ENCODE data around the gene AFG3L2. TPM values are rescaled to one million over a fixed set of nuclear protein-coding genes. Genes with fewer than 3 reads are reported as not detected.

The AFG3L2 gene
- total and polyA plus RNA-seq, 2 of the 13 experiments (the other 11 are each of a cell fraction or from before 2014, with no cell fraction given), result 28.6 to 86.9 TPM

DNA sequence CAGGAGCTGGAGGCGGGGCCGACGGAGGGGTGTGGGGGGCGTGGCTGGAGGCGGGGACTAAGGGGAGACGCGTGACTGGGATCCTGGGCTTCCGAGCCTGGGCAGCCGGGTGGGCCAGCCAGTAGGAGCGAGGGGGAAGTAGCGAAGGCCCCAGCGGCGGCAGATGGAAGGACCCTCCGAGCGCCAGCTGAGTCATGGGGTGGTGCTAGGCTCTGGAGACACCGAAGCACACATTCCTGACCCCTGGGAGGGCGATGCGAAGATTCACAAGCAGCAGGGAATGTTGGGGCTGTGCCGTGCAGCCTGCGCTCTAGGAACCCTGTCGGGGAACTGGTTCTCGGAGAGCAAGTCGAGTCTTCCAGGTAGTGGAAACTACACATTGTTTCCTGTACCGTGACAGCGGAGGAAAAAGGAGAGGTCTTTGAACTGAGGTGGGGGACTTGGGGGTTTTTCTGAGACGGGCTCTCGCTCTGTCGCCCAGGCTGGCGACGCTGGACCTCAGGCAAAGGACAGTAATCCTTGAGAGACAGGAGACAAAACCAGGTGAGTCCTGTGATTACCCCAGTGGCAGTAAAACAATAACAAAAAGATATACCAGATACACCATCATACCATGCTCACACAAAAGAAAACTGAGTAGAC, 650 bp upstream of the AFG3L2 start (continued):
- TF ChIP-seq, protein P1, sequence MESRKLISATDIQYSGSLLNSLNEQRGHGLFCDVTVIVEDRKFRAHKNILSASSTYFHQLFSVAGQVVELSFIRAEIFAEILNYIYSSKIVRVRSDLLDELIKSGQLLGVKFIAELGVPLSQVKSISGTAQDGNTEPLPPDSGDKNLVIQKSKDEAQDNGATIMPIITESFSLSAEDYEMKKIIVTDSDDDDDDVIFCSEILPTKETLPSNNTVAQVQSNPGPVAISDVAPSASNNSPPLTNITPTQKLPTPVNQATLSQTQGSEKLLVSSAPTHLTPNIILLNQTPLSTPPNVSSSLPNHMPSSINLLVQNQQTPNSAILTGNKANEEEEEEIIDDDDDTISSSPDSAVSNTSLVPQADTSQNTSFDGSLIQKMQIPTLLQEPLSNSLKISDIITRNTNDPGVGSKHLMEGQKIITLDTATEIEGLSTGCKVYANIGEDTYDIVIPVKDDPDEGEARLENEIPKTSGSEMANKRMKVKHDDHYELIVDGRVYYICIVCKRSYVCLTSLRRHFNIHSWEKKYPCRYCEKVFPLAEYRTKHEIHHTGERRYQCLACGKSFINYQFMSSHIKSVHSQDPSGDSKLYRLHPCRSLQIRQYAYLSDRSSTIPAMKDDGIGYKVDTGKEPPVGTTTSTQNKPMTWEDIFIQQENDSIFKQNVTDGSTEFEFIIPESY (CRISPR knock-in tag; IDR thresholded peaks at IDR 0.05), result peak; percentile 63
- TF ChIP-seq MAF1 (CRISPR knock-in tag; IDR thresholded peaks at IDR 0.05; ENCODE audit: borderline replicate concordance) (0 out of 2 replicates have a peak, but pooled peaks have one; percentile 25), FOSL1 (CRISPR knock-in tag; IDR thresholded peaks at IDR 0.05; ENCODE audit: borderline replicate concordance) (no peak), ZNF670 (CRISPR knock-in tag; IDR thresholded peaks at IDR 0.05; ENCODE audit: borderline replicate concordance) (no peak), TARDBP (CRISPR knock-in tag; IDR thresholded peaks at IDR 0.05) (0 out of 2 replicates have a peak, but pooled peaks have one; percentile 39), ZSCAN9 (CRISPR knock-in tag; IDR thresholded peaks at IDR 0.05; ENCODE audit: borderline replicate concordance) (no peak), RORA (CRISPR knock-in tag; IDR thresholded peaks at IDR 0.05) (no peak), ZC3H13 (CRISPR knock-in tag; IDR thresholded peaks at IDR 0.05) (0 out of 2 replicates have a peak, but pooled peaks have one; percentile 15), JUND (CRISPR knock-in tag; IDR thresholded peaks at IDR 0.05) (no peak), NR2C2 (CRISPR knock-in tag; IDR thresholded peaks at IDR 0.05; ENCODE audit: borderline replicate concordance) (no peak), RXRB (CRISPR knock-in tag; IDR thresholded peaks at IDR 0.05; ENCODE audit: borderline replicate concordance) (0 out of 2 replicates have a peak, but pooled peaks have one; percentile 17), ZNF292 (CRISPR knock-in tag; IDR thresholded peaks at IDR 0.05; ENCODE audit: borderline replicate concordance, low read depth) (peak; percentile 81), PCBP1 (IDR thresholded peaks at IDR 0.05; ENCODE audit: borderline replicate concordance, low read depth, low read length) (no peak), TAF1 (CRISPR knock-in tag; IDR thresholded peaks at IDR 0.05) (peak; percentile 80; the same call in 1 of the 2 replicates), RBFOX2 (IDR thresholded peaks at IDR 0.05; ENCODE audit: low read depth, low read length) (no peak), TBX2 (CRISPR knock-in tag; IDR thresholded peaks at IDR 0.05; ENCODE audit: borderline replicate concordance) (peak; percentile 69)
- TF ChIP-seq, protein P2, sequence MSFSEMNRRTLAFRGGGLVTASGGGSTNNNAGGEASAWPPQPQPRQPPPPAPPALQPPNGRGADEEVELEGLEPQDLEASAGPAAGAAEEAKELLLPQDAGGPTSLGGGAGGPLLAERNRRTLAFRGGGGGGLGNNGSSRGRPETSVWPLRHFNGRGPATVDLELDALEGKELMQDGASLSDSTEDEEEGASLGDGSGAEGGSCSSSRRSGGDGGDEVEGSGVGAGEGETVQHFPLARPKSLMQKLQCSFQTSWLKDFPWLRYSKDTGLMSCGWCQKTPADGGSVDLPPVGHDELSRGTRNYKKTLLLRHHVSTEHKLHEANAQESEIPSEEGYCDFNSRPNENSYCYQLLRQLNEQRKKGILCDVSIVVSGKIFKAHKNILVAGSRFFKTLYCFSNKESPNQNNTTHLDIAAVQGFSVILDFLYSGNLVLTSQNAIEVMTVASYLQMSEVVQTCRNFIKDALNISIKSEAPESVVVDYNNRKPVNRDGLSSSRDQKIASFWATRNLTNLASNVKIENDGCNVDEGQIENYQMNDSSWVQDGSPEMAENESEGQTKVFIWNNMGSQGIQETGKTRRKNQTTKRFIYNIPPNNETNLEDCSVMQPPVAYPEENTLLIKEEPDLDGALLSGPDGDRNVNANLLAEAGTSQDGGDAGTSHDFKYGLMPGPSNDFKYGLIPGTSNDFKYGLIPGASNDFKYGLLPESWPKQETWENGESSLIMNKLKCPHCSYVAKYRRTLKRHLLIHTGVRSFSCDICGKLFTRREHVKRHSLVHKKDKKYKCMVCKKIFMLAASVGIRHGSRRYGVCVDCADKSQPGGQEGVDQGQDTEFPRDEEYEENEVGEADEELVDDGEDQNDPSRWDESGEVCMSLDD (CRISPR knock-in tag; IDR thresholded peaks at IDR 0.05; ENCODE audit: borderline replicate concordance), result 0 out of 2 replicates have a peak, but pooled peaks have one; percentile 42
- TF ChIP-seq, protein P3, sequence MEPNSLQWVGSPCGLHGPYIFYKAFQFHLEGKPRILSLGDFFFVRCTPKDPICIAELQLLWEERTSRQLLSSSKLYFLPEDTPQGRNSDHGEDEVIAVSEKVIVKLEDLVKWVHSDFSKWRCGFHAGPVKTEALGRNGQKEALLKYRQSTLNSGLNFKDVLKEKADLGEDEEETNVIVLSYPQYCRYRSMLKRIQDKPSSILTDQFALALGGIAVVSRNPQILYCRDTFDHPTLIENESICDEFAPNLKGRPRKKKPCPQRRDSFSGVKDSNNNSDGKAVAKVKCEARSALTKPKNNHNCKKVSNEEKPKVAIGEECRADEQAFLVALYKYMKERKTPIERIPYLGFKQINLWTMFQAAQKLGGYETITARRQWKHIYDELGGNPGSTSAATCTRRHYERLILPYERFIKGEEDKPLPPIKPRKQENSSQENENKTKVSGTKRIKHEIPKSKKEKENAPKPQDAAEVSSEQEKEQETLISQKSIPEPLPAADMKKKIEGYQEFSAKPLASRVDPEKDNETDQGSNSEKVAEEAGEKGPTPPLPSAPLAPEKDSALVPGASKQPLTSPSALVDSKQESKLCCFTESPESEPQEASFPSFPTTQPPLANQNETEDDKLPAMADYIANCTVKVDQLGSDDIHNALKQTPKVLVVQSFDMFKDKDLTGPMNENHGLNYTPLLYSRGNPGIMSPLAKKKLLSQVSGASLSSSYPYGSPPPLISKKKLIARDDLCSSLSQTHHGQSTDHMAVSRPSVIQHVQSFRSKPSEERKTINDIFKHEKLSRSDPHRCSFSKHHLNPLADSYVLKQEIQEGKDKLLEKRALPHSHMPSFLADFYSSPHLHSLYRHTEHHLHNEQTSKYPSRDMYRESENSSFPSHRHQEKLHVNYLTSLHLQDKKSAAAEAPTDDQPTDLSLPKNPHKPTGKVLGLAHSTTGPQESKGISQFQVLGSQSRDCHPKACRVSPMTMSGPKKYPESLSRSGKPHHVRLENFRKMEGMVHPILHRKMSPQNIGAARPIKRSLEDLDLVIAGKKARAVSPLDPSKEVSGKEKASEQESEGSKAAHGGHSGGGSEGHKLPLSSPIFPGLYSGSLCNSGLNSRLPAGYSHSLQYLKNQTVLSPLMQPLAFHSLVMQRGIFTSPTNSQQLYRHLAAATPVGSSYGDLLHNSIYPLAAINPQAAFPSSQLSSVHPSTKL (CRISPR knock-in tag; IDR thresholded peaks at IDR 0.05), result peak; percentile 47; the same call in 1 of the 2 replicates
- TF ChIP-seq, protein P4, sequence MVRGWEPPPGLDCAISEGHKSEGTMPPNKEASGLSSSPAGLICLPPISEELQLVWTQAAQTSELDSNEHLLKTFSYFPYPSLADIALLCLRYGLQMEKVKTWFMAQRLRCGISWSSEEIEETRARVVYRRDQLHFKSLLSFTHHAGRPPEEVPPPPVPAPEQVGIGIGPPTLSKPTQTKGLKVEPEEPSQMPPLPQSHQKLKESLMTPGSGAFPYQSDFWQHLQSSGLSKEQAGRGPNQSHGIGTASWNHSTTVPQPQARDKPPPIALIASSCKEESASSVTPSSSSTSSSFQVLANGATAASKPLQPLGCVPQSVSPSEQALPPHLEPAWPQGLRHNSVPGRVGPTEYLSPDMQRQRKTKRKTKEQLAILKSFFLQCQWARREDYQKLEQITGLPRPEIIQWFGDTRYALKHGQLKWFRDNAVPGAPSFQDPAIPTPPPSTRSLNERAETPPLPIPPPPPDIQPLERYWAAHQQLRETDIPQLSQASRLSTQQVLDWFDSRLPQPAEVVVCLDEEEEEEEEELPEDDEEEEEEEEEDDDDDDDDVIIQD (CRISPR knock-in tag; IDR thresholded peaks at IDR 0.05; ENCODE audit: low read depth), result 0 out of 2 replicates have a peak, but pooled peaks have one; percentile 11

All from HepG2 (cell line).